Measurements from ENCODE around the gene LCORL. TPM values are rescaled to one million over a fixed set of nuclear protein-coding genes. Genes with fewer than 3 reads are reported as not detected.

LCORL gene
- 3.4 to 6.5 TPM (median 4.9 TPM) in 5 replicates for total RNA-seq (2022; extraction: Qiagen RNA extraction; ENCODE audit: low read depth)

DNA sequence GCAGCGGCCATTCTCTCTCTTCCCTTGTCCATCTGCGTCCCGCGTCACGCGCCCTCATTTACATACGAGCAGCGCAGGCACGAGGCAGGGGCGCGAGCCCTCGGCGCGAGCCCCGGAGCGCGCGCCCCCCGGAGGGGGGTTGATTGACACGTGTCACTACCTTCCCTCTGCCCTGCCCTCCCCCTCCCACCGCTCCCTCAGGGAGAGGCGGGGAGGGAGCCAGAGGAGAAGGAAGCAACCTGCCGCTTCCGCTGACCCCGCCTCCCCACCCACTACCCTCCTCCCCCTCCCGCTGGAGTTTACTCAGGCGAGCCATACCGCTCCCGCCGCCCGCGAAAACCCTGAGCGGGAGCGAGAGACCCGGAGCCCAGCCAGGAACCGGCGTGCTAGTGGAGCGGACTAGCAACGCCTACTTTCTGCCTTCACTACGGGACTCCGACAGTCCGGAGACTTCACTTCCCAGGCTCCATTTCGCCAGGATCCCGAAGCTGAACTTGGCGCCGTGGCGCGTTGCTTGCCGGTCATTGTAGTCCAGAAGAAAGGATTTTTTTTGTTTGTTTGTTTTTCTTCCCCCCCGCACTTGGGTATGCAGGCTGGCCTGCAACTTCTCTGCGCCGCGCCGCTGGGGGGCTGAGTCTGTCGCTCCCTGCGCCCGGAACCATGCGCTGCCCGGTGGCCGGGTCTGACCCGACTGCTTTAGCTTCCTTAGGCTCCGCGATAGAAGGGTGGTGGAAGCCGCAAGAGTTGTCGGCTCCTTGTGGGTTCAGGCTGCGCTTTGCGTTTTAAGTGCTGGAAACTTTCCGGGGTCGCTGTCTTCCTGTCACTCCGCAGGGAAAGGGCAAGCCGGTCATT lies at the start of gene LCORL:
Gene LCORL, minus strand, starts transcription at position 36 of the 852 bp plus-strand sequence. Its CDS starts 4 bp downstream, at position 32.

DNA sequence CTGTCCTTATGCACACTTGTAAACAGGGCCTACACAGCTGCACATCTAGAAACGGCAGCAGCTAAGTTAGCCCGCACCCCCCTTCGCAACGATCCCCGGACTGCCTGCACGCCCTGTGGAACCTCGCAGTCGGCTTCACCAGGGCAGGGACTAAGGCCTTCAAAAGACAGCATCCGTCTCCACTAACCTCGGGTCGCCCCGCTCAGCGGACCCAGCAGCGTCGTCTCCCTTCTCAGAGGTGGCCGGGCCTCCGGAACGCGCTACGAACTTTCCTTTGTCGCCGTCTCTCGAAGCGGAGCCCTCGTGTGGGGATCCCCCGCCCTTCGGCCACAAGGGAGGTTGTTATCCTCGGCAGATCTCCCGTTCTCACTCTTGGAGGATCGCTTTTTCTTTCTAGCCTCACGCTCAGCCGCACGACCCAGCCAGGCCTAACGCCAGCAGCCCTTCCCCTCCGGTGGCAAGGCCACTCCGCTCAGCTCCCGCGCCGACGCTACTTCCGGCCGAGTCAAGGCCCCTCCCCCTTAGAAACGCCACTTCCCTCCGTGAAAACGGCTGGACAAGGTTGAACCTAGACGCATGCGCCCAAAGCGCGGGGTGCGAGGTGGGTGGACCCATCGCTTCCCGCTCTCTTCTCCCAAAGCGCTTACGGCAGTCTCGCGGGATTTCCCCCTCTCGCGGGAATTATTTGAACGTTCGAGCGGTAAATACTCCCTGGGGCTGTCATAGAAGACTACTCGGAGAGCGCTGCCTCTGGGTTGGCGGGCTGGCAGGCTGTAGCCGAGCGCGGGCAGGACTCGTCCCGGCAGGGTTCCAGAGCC lies 211.1 kb downstream of the LCORL start, which contains the start of the genes DCAF16 and NCAPG:
Gene DCAF16, minus strand, starts transcription at position 498 of the 818 bp plus-strand sequence. CDS start 6,616 bp downstream, outside the sequence.
Gene NCAPG, plus strand, starts transcription at position 720 of the 818 bp plus-strand sequence. CDS start 99 bp downstream, outside the sequence.

Other genes with a start within 250 kb of the LCORL start
- gene FAM184B, start 240.1 kb downstream of the LCORL start, total RNA-seq (2022; extraction: Qiagen RNA extraction; ENCODE audit: low read depth): 0.02 to 0.06 TPM (median 0.03 TPM) in 4 of 5 replicates, not detected in the other
- gene DCAF16, start 211.0 kb downstream of the LCORL start, total RNA-seq (2022; extraction: Qiagen RNA extraction; ENCODE audit: low read depth): 4.4 to 8.7 TPM (median 7.4 TPM) in 5 replicates
- 26.5 to 30.1 TPM (median 27.9 TPM) in 5 replicates for gene NCAPG, start 210.8 kb downstream of the LCORL start, total RNA-seq (2022; extraction: Qiagen RNA extraction; ENCODE audit: low read depth)

Data from A549 treated with CpdA at 1 μM for 4 hours (cell line).